MCF 10A (cell line): ENCODE data around the gene GUCY2D. TPM values are rescaled to one million over a fixed set of nuclear protein-coding genes. Genes with fewer than 3 reads are reported as not detected.

ENCODE experiments used
- BruUV-seq: library from RNA; stranded (reverse); fragments of 400-500 nt; replicated peaks from 2 replicates; lab custom pipeline; 2021; lab: Mats Ljungman, UMichigan
- CTCF ChIA-PET: fragments of 300-600 bp; sonication (Branson Sonifier 250); formaldehyde crosslinking; extraction: SDS; loops from one replicate; lab custom pipeline; 2021; ENCODE audit warnings: antibody characterized with exemption, inconsistent platforms; lab: Yijun Ruan, JAX
- POLR2A ChIA-PET: fragments of 300-600, 350-650 bp; sonication (Branson Sonifier 250); formaldehyde crosslinking; extraction: SDS; loops from one replicate; lab custom pipeline; 2020; ENCODE audit warnings: antibody characterized with exemption, inconsistent platforms; lab: Yijun Ruan, JAX
- DNase-seq: peaks from one replicate; pipeline ENCODE4 v3.0.0-alpha.2; 2018; ENCODE audit not compliant: unreplicated experiment
- H3K27ac Mint-ChIP-seq: one replicate; pipeline ENCODE4 v1.8.0; 2022; ENCODE audit warnings: mild to moderate bottlenecking, low read depth, mixed read lengths; ENCODE audit not compliant: unreplicated experiment
- H3K27me3 Mint-ChIP-seq: one replicate; pipeline ENCODE4 v1.8.0; 2022; ENCODE audit warnings: mixed read lengths; ENCODE audit not compliant: insufficient read depth, unreplicated experiment
- H3K36me3 Mint-ChIP-seq: one replicate; pipeline ENCODE4 v1.8.0; 2022; ENCODE audit warnings: mild to moderate bottlenecking, moderate library complexity, mixed read lengths; ENCODE audit not compliant: insufficient read depth, unreplicated experiment
- H3K4me1 Mint-ChIP-seq: one replicate; pipeline ENCODE4 v1.8.0; 2022; ENCODE audit warnings: mixed read lengths; ENCODE audit not compliant: insufficient read depth, unreplicated experiment
- H3K4me3 Mint-ChIP-seq: one replicate; pipeline ENCODE4 v1.8.0; 2022; ENCODE audit warnings: mild to moderate bottlenecking, moderate library complexity, mixed read lengths; ENCODE audit not compliant: unreplicated experiment
- H3K9me3 Mint-ChIP-seq: one replicate; pipeline ENCODE4 v1.8.0; 2022; ENCODE audit warnings: mixed read lengths; ENCODE audit not compliant: unreplicated experiment
- CTCF ChIP-seq: fragments of 200-600 bp; IDR thresholded peaks from one replicate; pipeline ENCODE4 v1.8.0; 2022; ENCODE audit warnings: antibody characterized with exemption, mild to moderate bottlenecking; ENCODE audit not compliant: unreplicated experiment
- intact Hi-C: fragments of 100-400 bp; cut with micrococcal nuclease; formaldehyde crosslinking; loops from 2 replicates; pipeline ENCODE4 v1.14.1; 2022
- total RNA-seq: library from RNA; stranded (reverse); gene quantifications from 2 replicates; pipeline ENCODE4 v1.2.3, GENCODE V29; 2022

GUCY2D gene
- total RNA-seq, 1 experiment from 2014 or later, result not detected

- no peaks in the 10 kb centered on the region for H3K27me3 Mint-ChIP-seq
- ChIA-PET POLR2A (interaction anchor here (0.7 to 1.2 kb wide), 2 partner anchors 43 to 114 kb away, joined by 3 read pairs; no protein-coding TSS in a partner anchor), CTCF (interaction anchor here (1.9 kb wide), 1 partner anchor 20 kb away, joined by 6 read pairs; no protein-coding TSS in a partner anchor)
- TF ChIP-seq CTCF, result no peak
- H3K36me3 Mint-ChIP-seq, result peaks cover 6% of the 10 kb centered on the region
- BruUV-seq, result no TSS peak
- DNase-seq, result no peak
- no peak overlapping the region for H3K4me3 Mint-ChIP-seq
- H3K9me3 Mint-ChIP-seq, result peaks cover 16% of the 10 kb centered on the region
- H3K27ac Mint-ChIP-seq, result no peak overlapping the region
- H3K4me1 Mint-ChIP-seq, result peaks cover 3% of the 10 kb centered on the region
- intact Hi-C loops, result no loop called here
These were observed 25.4 kb upstream of the GUCY2D start for GRCh38 chr17:7977039-7977438.

- no TSS peak for BruUV-seq
- DNase-seq, result no peak
- H3K4me3 Mint-ChIP-seq, result no peak overlapping the region
- H3K4me1 Mint-ChIP-seq, result peaks cover 10% of the 10 kb centered on the region
- no peak for TF ChIP-seq CTCF
- ChIA-PET POLR2A (interaction anchor here (0.7 kb wide), 1 partner anchor 42 kb away, joined by 3 read pairs; no protein-coding TSS in a partner anchor), CTCF (interaction anchor here (0.9 to 1.9 kb wide), 4 partner anchors 19 to 117 kb away, joined by 3 to 6 read pairs (median 4); no protein-coding TSS in a partner anchor)
- H3K9me3 Mint-ChIP-seq, result peaks cover 16% of the 10 kb centered on the region
- peaks cover 6% of the 10 kb centered on the region for H3K36me3 Mint-ChIP-seq
- intact Hi-C loops, result no loop called here
- no peaks in the 10 kb centered on the region for H3K27me3 Mint-ChIP-seq
- H3K27ac Mint-ChIP-seq, result no peak overlapping the region
These were observed 24.6 kb upstream of the GUCY2D start for GRCh38 chr17:7977805-7978204.

GRCh38 chr17:7982173-7982572, 20.2 kb upstream of the GUCY2D start:
- POLR2A ChIA-PET, result interaction anchor here (1.4 to 3.3 kb wide), 2 partner anchors 50 to 112 kb away, joined by 3 to 12 read pairs; partner anchors contain the start of genes CNTROB and TRAPPC1
- H3K27ac Mint-ChIP-seq, result no peak overlapping the region
- H3K36me3 Mint-ChIP-seq, result peaks cover 6% of the 10 kb centered on the region
- TF ChIP-seq CTCF, result no peak
- H3K4me3 Mint-ChIP-seq, result no peak overlapping the region
- no TSS peak for BruUV-seq
- intact Hi-C loops, result loop anchor here (1.0 to 5.0 kb wide), 2 partner anchors 50 to 69 kb away; partner anchors contain the start of genes CNTROB and TRAPPC1
- no peaks in the 10 kb centered on the region for H3K27me3 Mint-ChIP-seq
- DNase-seq, result peak; percentile 43
- peaks cover 10% of the 10 kb centered on the region for H3K4me1 Mint-ChIP-seq
- no peaks in the 10 kb centered on the region for H3K9me3 Mint-ChIP-seq
- CTCF ChIA-PET, result interaction anchor here (0.7 to 11.9 kb wide), 12 partner anchors 9 to 250 kb away, joined by 3 to 145 read pairs (median 4); partner anchors contain the start of gene RNF227

- DNase-seq, result peak; percentile 21
- POLR2A ChIA-PET, result interaction anchor here (1.4 to 3.3 kb wide), 3 partner anchors 50 to 113 kb away, joined by 3 to 12 read pairs (median 5); partner anchors contain the start of genes CNTROB, RNF227 and TRAPPC1
- intact Hi-C loops, result loop anchor here (1.0 to 5.0 kb wide), 2 partner anchors 50 to 69 kb away; partner anchors contain the start of genes CNTROB and TRAPPC1
These were observed 19.7 kb upstream of the GUCY2D start for GRCh38 chr17:7982666-7983065.

More at GRCh38 chr17:7982666-7983065, 19.7 kb upstream of the GUCY2D start:
- TF ChIP-seq CTCF, result no peak
- no TSS peak for BruUV-seq
- CTCF ChIA-PET, result interaction anchor here (0.7 to 11.9 kb wide), 11 partner anchors 10 to 250 kb away, joined by 3 to 145 read pairs (median 4); partner anchors contain the start of gene RNF227
- H3K27me3 Mint-ChIP-seq, result no peaks in the 10 kb centered on the region
- peaks cover 15% of the 10 kb centered on the region for H3K4me1 Mint-ChIP-seq
- peaks cover 6% of the 10 kb centered on the region for H3K36me3 Mint-ChIP-seq
- H3K27ac Mint-ChIP-seq, result no peak overlapping the region
- no peak overlapping the region for H3K4me3 Mint-ChIP-seq
- H3K9me3 Mint-ChIP-seq, result no peaks in the 10 kb centered on the region
